HG03378 (cell line): ENCODE measurements around the gene ZSCAN30.
"Not testable (repeated sequence)": the region's sequence is repeated elsewhere in the genome, so short reads cannot be mapped to it uniquely, and the experiment has no call there.

ENCODE experiments used
- ATAC-seq: cut with Tn5 transposase; IDR thresholded peaks from one replicate; pipeline ENCODE4 v1.9.1; 2021; ENCODE audit warnings: mild to moderate bottlenecking, moderate library complexity; ENCODE audit not compliant: unreplicated experiment

Gene ZSCAN30

GRCh38 chr18:35239314-35239713 lies 50.7 kb downstream of the ZSCAN30 start:
- no peak for ATAC-seq

GRCh38 chr18:35236571-35237363 lies 53.3 kb downstream of the ZSCAN30 start:
- ATAC-seq: no peak

- ATAC-seq: peak; percentile 90
Observed at GRCh38 chr18:35231052-35231451, 59.0 kb downstream of the ZSCAN30 start.

- ATAC-seq: no peak
Observed at GRCh38 chr18:35227254-35227653, 62.8 kb downstream of the ZSCAN30 start.

GRCh38 chr18:35223797-35224196 lies 66.2 kb downstream of the ZSCAN30 start:
- no peak for ATAC-seq

GRCh38 chr18:35220424-35220823 lies 69.6 kb downstream of the ZSCAN30 start:
- no peak for ATAC-seq

- not testable (repeated sequence) for ATAC-seq
Observed at GRCh38 chr18:35219331-35219730, 70.7 kb downstream of the ZSCAN30 start.

- ATAC-seq: not testable (repeated sequence)
Observed at GRCh38 chr18:35216611-35217010, 73.4 kb downstream of the ZSCAN30 start.

GRCh38 chr18:35215026-35215425 lies 75.0 kb downstream of the ZSCAN30 start:
- no peak for ATAC-seq

- not testable (repeated sequence) for ATAC-seq
Observed at GRCh38 chr18:35205746-35206458, 84.1 kb downstream of the ZSCAN30 start.

GRCh38 chr18:35205199-35205712 lies 84.8 kb downstream of the ZSCAN30 start:
- no peak for ATAC-seq

GRCh38 chr18:35203067-35203466 lies 87.0 kb downstream of the ZSCAN30 start:
- no peak for ATAC-seq

GRCh38 chr18:35201256-35201931 lies 88.6 kb downstream of the ZSCAN30 start:
- ATAC-seq: no peak
